Pancreas (tissue), 10 donors: ENCODE results near the gene FAM3B. TPM values are rescaled to one million over a fixed set of nuclear protein-coding genes. Genes with fewer than 3 reads are reported as not detected.

Source experiments
- ATAC-seq, 4 donors: fragments of 200-7000 bp; cut with Tn5 transposase; one replicate each; pipeline versions ENCODE4 v1.8.0 to v1.9.1; 2020; ENCODE audit warnings: mild to moderate bottlenecking in 4 of 4, moderate library complexity in 4 of 4
- DNase-seq, 6 donors: peaks; one replicate each; pipeline ENCODE4 v3.0.0-alpha.2; 2020
- FAIRE-seq: peaks from 2 replicates; lab custom pipeline; 2012; peaks lifted over from hg19 to GRCh38; lab: Jason Lieb, UNC
- H3K27ac ChIP-seq, 4 donors: fragments of 200-600 bp; sonication (generic); 1 replicate in 3 of 4; 2 replicates in 1 of 4; pipeline versions ENCODE4 v1.5.0 to v1.8.0; 2020
- H3K27me3 ChIP-seq, 4 donors: fragments of 200-600 bp; one replicate each; pipeline ENCODE4 v1.8.0; 2021
- H3K36me3 ChIP-seq, 3 donors: fragments of 200-600 bp; sonication (generic) in 1 of 3; one replicate each; pipeline versions ENCODE4 v1.5.0 to v1.8.0; 2020 to 2021
- H3K4me1 ChIP-seq, 3 donors: fragments of 200-600 bp; one replicate each; pipeline ENCODE4 v1.8.0; 2021
- H3K4me3 ChIP-seq, 4 donors: fragments of 200-600 bp; sonication (generic) in 2 of 4; one replicate each; pipeline versions ENCODE4 v1.5.0 to v1.8.0; 2020 to 2021
- H3K9me3 ChIP-seq, 4 donors: fragments of 200-600 bp; one replicate each; pipeline ENCODE4 v1.8.0; 2021
- CTCF ChIP-seq, 4 donors: fragments of 200-600 bp; sonication (generic) in 3 of 4; IDR thresholded peaks; one replicate each; pipeline versions ENCODE4 v1.5.0 to v1.8.0; 2021; ENCODE audit warnings: antibody characterized with exemption in 4 of 4
- WGBS, 2 donors: extraction: QIAGEN DNeasy Blood & Tissue Kit; methylation state at CpG; one replicate each; pipeline ENCODE4 v1.1.7; 2013; 5-methylcytosine and 5-hydroxymethylcytosine counted together
- intact Hi-C, 3 donors: fragments of 100-400 bp; cut with DNase I; formaldehyde crosslinking; loops; one replicate each; pipeline versions ENCODE4 v1.11.1 to v1.14.2; 2022
- polyA plus RNA-seq, 2 donors: library from polyadenylated mRNA; stranded (reverse); fragments of 200-250 nt; gene quantifications; one replicate each; pipeline ENCODE4 v1.2.3, GENCODE V29; 2013
- total RNA-seq, 6 donors: library from RNA; stranded (reverse); fragmentation: NEBNext Ultra II Directional in 4 of 6; extraction: Animal tissue kit (Norgen Biotek cat#: 25700) in 4 of 6; gene quantifications; one replicate each; pipeline versions ENCODE4 v1.2.1 to v1.2.4, GENCODE V29; 2021 to 2023
- donor health status: healthy with polysubstance abuse.
- donor health status: DM: no; HTN: no; CAD: no; lungs with moderate emphysema.
- donor health status: DM: no; HTN: no; CAD: no.
- donor health status: control.
- donor health status: control.
- donor health status: Bipolar disorder and iron deficiency.
- donor health status: DM: yes; HTN: yes; CAD: no.
- donor health status: DM: no; HTN: no; CAD: no.
- donor health status: DM: no; HTN: no; CAD: no.
- donor health status: DM: yes; HTN: yes; CAD: no.

Gene FAM3B
- total and polyA plus RNA-seq, 8 donors, result 71.9 to 142 (median 105) TPM

GRCh38 chr21:41393876-41394465 lies 77.4 kb downstream of the FAM3B start:
- TF ChIP-seq CTCF (IDR thresholded peaks at IDR 0.05), result no peak
- intact Hi-C loops, result no loop called here
- no peaks in the 10 kb centered on the region for H3K4me1 ChIP-seq
- H3K9me3 ChIP-seq, result no peaks in the 10 kb centered on the region
- H3K27ac ChIP-seq, result no peak overlapping the region
- H3K36me3 ChIP-seq, result no peaks in the 10 kb centered on the region
- H3K4me3 ChIP-seq, result no peak overlapping the region
- ATAC-seq (no peak), FAIRE-seq (no peak), DNase-seq (no peak)
- no peaks in the 10 kb centered on the region for H3K27me3 ChIP-seq
- 74 to 84% methylated on average over 8 of the region's 8 CpGs for WGBS, 2 donors

- Histone ChIP-seq H3K9me3 (no peaks in the 10 kb centered on the region), H3K27ac (peak overlapping the region in 1 of 4 donors; percentile 15), H3K36me3 (no peaks in the 10 kb centered on the region), H3K27me3 (no peaks in the 10 kb centered on the region), H3K4me3 (no peak overlapping the region), H3K4me1 (no peaks in the 10 kb centered on the region)
- no peak for FAIRE-seq
- intact Hi-C loops, result no loop called here
- no peak for TF ChIP-seq CTCF (IDR thresholded peaks at IDR 0.05)
- DNase-seq, result peak in 1 of 6 donors; percentile 50
- WGBS, 2 donors, result 42 to 47% methylated on average over 7 of the region's 7 CpGs
- peak in 3 of 4 donors; percentile 64 to 92 (median 88) for ATAC-seq
Measured at GRCh38 chr21:41396558-41397075, 80.0 kb downstream of the FAM3B start.

- Histone ChIP-seq H3K27ac (no peak overlapping the region), H3K9me3 (no peaks in the 10 kb centered on the region), H3K36me3 (no peaks in the 10 kb centered on the region), H3K4me3 (no peak overlapping the region), H3K4me1 (no peaks in the 10 kb centered on the region), H3K27me3 (no peaks in the 10 kb centered on the region)
- ATAC-seq, result peak in 1 of 4 donors; percentile 26
- TF ChIP-seq CTCF (IDR thresholded peaks at IDR 0.05), result no peak
- intact Hi-C loops, result no loop called here
- FAIRE-seq, result no peak
- DNase-seq, result no peak
- WGBS, 2 donors, result 88 to 89% methylated on average over 7 of the region's 7 CpGs
Measured at GRCh38 chr21:41397471-41397891, 80.9 kb downstream of the FAM3B start.

GRCh38 chr21:41398251-41398650 lies 81.7 kb downstream of the FAM3B start:
- no peaks in the 10 kb centered on the region for H3K9me3 ChIP-seq
- H3K4me1 ChIP-seq, result no peaks in the 10 kb centered on the region
- 88 to 96% methylated on average over 4 of the region's 4 CpGs for WGBS, 2 donors
- no peak overlapping the region for H3K27ac ChIP-seq
- H3K27me3 ChIP-seq, result no peaks in the 10 kb centered on the region
- FAIRE-seq (no peak), DNase-seq (no peak), ATAC-seq (no peak)
- intact Hi-C loops, result no loop called here
- no peaks in the 10 kb centered on the region for H3K36me3 ChIP-seq
- no peak overlapping the region for H3K4me3 ChIP-seq
- no peak for TF ChIP-seq CTCF (IDR thresholded peaks at IDR 0.05)

- 93 to 94% methylated on average over 16 of the region's 16 CpGs for WGBS, 2 donors
- H3K4me1 ChIP-seq, result no peaks in the 10 kb centered on the region
- intact Hi-C loops, result no loop called here
Measured at GRCh38 chr21:41398831-41399230, 82.2 kb downstream of the FAM3B start.

More at GRCh38 chr21:41398831-41399230, 82.2 kb downstream of the FAM3B start:
- no peak for ATAC-seq
- Histone ChIP-seq H3K4me3 (no peak overlapping the region), H3K27me3 (no peaks in the 10 kb centered on the region), H3K27ac (no peak overlapping the region), H3K9me3 (no peaks in the 10 kb centered on the region), H3K36me3 (no peaks in the 10 kb centered on the region)
- no peak for FAIRE-seq
- TF ChIP-seq CTCF (IDR thresholded peaks at IDR 0.05), result no peak
- DNase-seq, result no peak
